ENCODE results near the gene PBX3. TPM values are rescaled to one million over a fixed set of nuclear protein-coding genes. Genes with fewer than 3 reads are reported as not detected.

PBX3 gene
- total and polyA plus RNA-seq, 2 donors (not counting 1 experiment from before 2014, with no cell fraction given): 15.5 to 39.0 TPM

DNA sequence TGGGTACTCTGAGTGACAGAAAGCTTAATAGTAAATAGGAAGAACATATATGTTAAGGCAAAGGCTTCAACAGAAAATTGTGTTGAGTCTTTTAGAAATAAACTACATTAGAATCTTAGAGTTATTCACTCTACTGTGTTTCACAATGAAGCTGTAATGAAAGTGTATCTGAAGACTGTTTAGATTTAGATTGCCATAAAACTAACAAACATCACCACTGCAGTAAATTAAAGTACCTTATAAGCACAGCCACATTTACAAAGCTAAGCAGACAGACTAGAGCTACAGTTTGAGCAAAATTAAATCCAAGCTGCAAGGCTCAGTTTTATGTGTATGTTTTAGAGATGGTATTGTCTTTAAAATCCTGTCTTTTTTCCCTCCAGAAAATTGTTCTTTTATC is 172.4 kb downstream of the PBX3 start:
- Histone ChIP-seq H3K79me2 (ENCODE audit: control insufficient read depth, insufficient read depth, low read length) (no peaks in the 10 kb centered on the region), H3K36me3 (replicated peaks in 1 of 2; ENCODE audit: control extremely low read depth in 1 of 2, control insufficient read depth in 1 of 2, extremely low read depth in 1 of 2, insufficient read depth in 2 of 2, low read length in 1 of 2) (no peaks in the 10 kb centered on the region), H3K9me3 (ENCODE audit: control extremely low read depth in 1 of 3, control insufficient read depth in 2 of 3, insufficient read depth in 1 of 3, low read length in 2 of 3) (no peaks in the 10 kb centered on the region), H3K27me3 (replicated peaks in 1 of 4; ENCODE audit: control extremely low read depth in 1 of 4, control insufficient read depth in 3 of 4, insufficient read depth in 4 of 4, low read length in 3 of 4) (no peaks in the 10 kb centered on the region), H3K4me3 (ENCODE audit: control extremely low read depth in 1 of 5, extremely low read depth in 1 of 5, insufficient read depth in 1 of 5, low read depth in 2 of 5, low read length in 4 of 5) (no peak overlapping the region), H3K4me1 (ENCODE audit: control insufficient read depth in 2 of 2, insufficient read depth in 2 of 2, low read length in 2 of 2) (no peaks in the 10 kb centered on the region), H2AFZ (ENCODE audit: insufficient read depth, low read depth, low read length, poor library complexity, severe bottlenecking) (no peak overlapping the region), H4K20me1 (ENCODE audit: control insufficient read depth, insufficient read depth, low read length, poor library complexity, severe bottlenecking) (no peaks in the 10 kb centered on the region), H3K9ac (ENCODE audit: low read length) (no peak overlapping the region), H3K4me2 (replicated peaks; ENCODE audit: low read depth, low read length, poor library complexity, severe bottlenecking) (no peak overlapping the region), H3K27ac (ENCODE audit: low read length in 2 of 2) (no peak overlapping the region)
- TF ChIP-seq CTCF (IDR thresholded peaks at IDR 0.05) (no peak), EZH2 (IDR thresholded peaks at IDR 0.05; ENCODE audit: borderline replicate concordance, insufficient read depth, low read depth, low read length, poor library complexity, severe bottlenecking) (no peak)
- DNase-seq: no peak
- intact Hi-C loops (cut with micrococcal nuclease): no loop called here
- ChIA-PET POLR2A (no interaction called here), CTCF (no interaction called here)
- no peak overlapping the region for H3K4me3 Mint-ChIP-seq
- no peaks in the 10 kb centered on the region for H3K27me3 Mint-ChIP-seq
- no peaks in the 10 kb centered on the region for H3K4me1 Mint-ChIP-seq
- no peaks in the 10 kb centered on the region for H3K9me3 Mint-ChIP-seq (ENCODE audit: insufficient read depth)
- no peak overlapping the region for H3K27ac Mint-ChIP-seq
- no peak for ATAC-seq (ENCODE audit: low read depth)

- Mint-ChIP-seq H3K4me3 (no peak overlapping the region), H3K27me3 (no peaks in the 10 kb centered on the region), H3K4me1 (no peaks in the 10 kb centered on the region), H3K27ac (no peak overlapping the region), H3K9me3 (ENCODE audit: insufficient read depth) (no peaks in the 10 kb centered on the region)
- no peak overlapping the region for H3K4me3 ChIP-seq (ENCODE audit: control extremely low read depth in 1 of 5, extremely low read depth in 1 of 5, insufficient read depth in 1 of 5, low read depth in 2 of 5, low read length in 4 of 5)
- ATAC-seq (ENCODE audit: low read depth) (no peak), DNase-seq (no peak)
- no peak for TF ChIP-seq CTCF (IDR thresholded peaks at IDR 0.05)
- no peak for TF ChIP-seq EZH2 (IDR thresholded peaks at IDR 0.05; ENCODE audit: borderline replicate concordance, insufficient read depth, low read depth, low read length, poor library complexity, severe bottlenecking)
- WGBS (ENCODE audit: insufficient coverage): no CpG with 5 or more reads among the region's 2 CpGs
- H3K27me3 ChIP-seq (replicated peaks in 1 of 4; ENCODE audit: control extremely low read depth in 1 of 4, control insufficient read depth in 3 of 4, insufficient read depth in 4 of 4, low read length in 3 of 4): no peaks in the 10 kb centered on the region
- no peaks in the 10 kb centered on the region for H3K9me3 ChIP-seq (ENCODE audit: control extremely low read depth in 1 of 3, control insufficient read depth in 2 of 3, insufficient read depth in 1 of 3, low read length in 2 of 3)
- intact Hi-C loops (cut with micrococcal nuclease): no loop called here
- no peaks in the 10 kb centered on the region for H3K36me3 ChIP-seq (replicated peaks in 1 of 2; ENCODE audit: control extremely low read depth in 1 of 2, control insufficient read depth in 1 of 2, extremely low read depth in 1 of 2, insufficient read depth in 2 of 2, low read length in 1 of 2)
- H3K27ac ChIP-seq (ENCODE audit: low read length in 2 of 2): no peak overlapping the region
- no peak overlapping the region for H3K4me2 ChIP-seq (replicated peaks; ENCODE audit: low read depth, low read length, poor library complexity, severe bottlenecking)
- H4K20me1 ChIP-seq (ENCODE audit: control insufficient read depth, insufficient read depth, low read length, poor library complexity, severe bottlenecking): no peaks in the 10 kb centered on the region
- CTCF ChIA-PET: no interaction called here
- no peak overlapping the region for H3K9ac ChIP-seq (ENCODE audit: low read length)
- no peaks in the 10 kb centered on the region for H3K4me1 ChIP-seq (ENCODE audit: control insufficient read depth in 2 of 2, insufficient read depth in 2 of 2, low read length in 2 of 2)
- H2AFZ ChIP-seq (ENCODE audit: insufficient read depth, low read depth, low read length, poor library complexity, severe bottlenecking): no peak overlapping the region
- no peaks in the 10 kb centered on the region for H3K79me2 ChIP-seq (ENCODE audit: control insufficient read depth, insufficient read depth, low read length)
- POLR2A ChIA-PET: no interaction called here
Measured at GRCh38 chr9:125920402-125920801, 173.2 kb downstream of the PBX3 start.

Measured in B cell (primary cell).